HTR-8/SVneo (cell line): ENCODE measurements around the gene ARPC5L.
A peak's percentile ranks its signal among the peaks of the same experiment; 100 is the strongest.

Experiments
- DNase-seq: peaks from one replicate; pipeline ENCODE4 v3.0.0; 2011; ENCODE audit warnings: low spot score, mixed read lengths; ENCODE audit not compliant: insufficient read length
- FAIRE-seq: peaks from 2 replicates; lab custom pipeline; 2011; peaks lifted over from hg19 to GRCh38; lab: Jason Lieb, UNC

The ARPC5L gene

GRCh38 chr9:124859803-124860581 is 1.9 kb upstream of the ARPC5L start:
- no peak for FAIRE-seq
- no peak for DNase-seq

GRCh38 chr9:124860582-124861341 is 1.2 kb upstream of the ARPC5L start:
- DNase-seq: no peak
- FAIRE-seq: no peak

GRCh38 chr9:124863371-124863871 is 1.5 kb downstream of the ARPC5L start:
- no peak for FAIRE-seq
- DNase-seq: no peak

GRCh38 chr9:124868511-124869465 is 6.9 kb downstream of the ARPC5L start:
- FAIRE-seq: no peak

GRCh38 chr9:124869466-124869985 is 7.6 kb downstream of the ARPC5L start:
- DNase-seq (no peak), FAIRE-seq (no peak)

More at GRCh38 chr9:124868511-124869465, 6.9 kb downstream of the ARPC5L start:
- peak; percentile 86 for DNase-seq

- DNase-seq (peak; percentile 19), FAIRE-seq (no peak)
Measured at GRCh38 chr9:124869986-124870560, 8.1 kb downstream of the ARPC5L start.

GRCh38 chr9:124870723-124871122 is 8.8 kb downstream of the ARPC5L start:
- FAIRE-seq (no peak), DNase-seq (no peak)

GRCh38 chr9:124871156-124871561 is 9.2 kb downstream of the ARPC5L start:
- FAIRE-seq (no peak), DNase-seq (no peak)

- DNase-seq: no peak
- FAIRE-seq: no peak
Measured at GRCh38 chr9:124873664-124874063, 11.7 kb downstream of the ARPC5L start.

GRCh38 chr9:124875501-124875900 is 13.6 kb downstream of the ARPC5L start:
- FAIRE-seq (no peak), DNase-seq (no peak)

GRCh38 chr9:124877021-124877782 is 15.3 kb downstream of the ARPC5L start:
- DNase-seq: no peak
- no peak for FAIRE-seq

- DNase-seq (no peak), FAIRE-seq (no peak)
Measured at GRCh38 chr9:124878021-124878420, 16.1 kb downstream of the ARPC5L start.

GRCh38 chr9:124878518-124878917 is 16.6 kb downstream of the ARPC5L start:
- FAIRE-seq (no peak), DNase-seq (no peak)

- FAIRE-seq: no peak
- DNase-seq: no peak
Measured at GRCh38 chr9:124879226-124879625, 17.3 kb downstream of the ARPC5L start.

GRCh38 chr9:124880501-124880900 is 18.6 kb downstream of the ARPC5L start:
- no peak for FAIRE-seq
- no peak for DNase-seq

GRCh38 chr9:124881138-124881743 is 19.3 kb downstream of the ARPC5L start:
- DNase-seq: no peak
- FAIRE-seq: no peak

GRCh38 chr9:124882231-124882630 is 20.3 kb downstream of the ARPC5L start:
- FAIRE-seq (no peak), DNase-seq (no peak)

- DNase-seq (no peak), FAIRE-seq (no peak)
Measured at GRCh38 chr9:124884376-124884775, 22.4 kb downstream of the ARPC5L start.
